Suprapubic skin (tissue), 3 donors: ENCODE data around the gene SMIM26.

Experiments used
- CTCF ChIP-seq, 2 donors: fragments of 200-600 bp in 1 of 2; fragments of 450-650 bp in 1 of 2; sonication (generic) in 1 of 2; IDR thresholded peaks; one replicate each; pipeline ENCODE4 v1.5.1; 2016 to 2019; ENCODE audit warnings: antibody characterized with exemption in 2 of 2, mild to moderate bottlenecking in 1 of 2, moderate library complexity in 1 of 2
- POLR2A ChIP-seq, 2 donors: fragments of 450-650 bp; IDR thresholded peaks; one replicate each; pipeline ENCODE4 v1.6.1; 2017; ENCODE audit warnings: antibody characterized with exemption in 2 of 2, mild to moderate bottlenecking in 2 of 2, moderate library complexity in 2 of 2

GRCh38 chr20:18587665-18588573 is 20.7 kb downstream of the SMIM26 start, which contains the start of gene DTD1:
- peak in 1 of 2 donors; percentile 73 for TF ChIP-seq CTCF (IDR thresholded peaks at IDR 0.05)
- TF ChIP-seq POLR2A (IDR thresholded peaks at IDR 0.05), result no peak
